C4-2B (cell line): ENCODE results near the gene HEPHL1.

Experiments used
- CTCF ChIP-seq: fragments of 450-650 bp; conservative IDR thresholded peaks from 2 replicates; pipeline ENCODE4 v1.5.1; 2017; ENCODE audit warnings: mild to moderate bottlenecking
- ZFX ChIP-seq: fragments of 450-650 bp; IDR thresholded peaks from 2 replicates; pipeline ENCODE4 v1.6.1; 2017

GRCh38 chr11:94106716-94107115, 85.6 kb downstream of the HEPHL1 start:
- TF ChIP-seq CTCF (no peak), ZFX (no peak)
